K562 (cell line): ENCODE data around the gene SLC6A8. TPM values are rescaled to one million over a fixed set of nuclear protein-coding genes. Genes with fewer than 3 reads are reported as not detected.
A peak's percentile ranks its signal among the peaks of the same experiment; 100 is the strongest.
"Not testable (repeated sequence)": the region's sequence is repeated elsewhere in the genome, so short reads cannot be mapped to it uniquely, and the experiment has no call there.

Source experiments
- ATAC-seq: fragments of 200-7000 bp; cut with Tn5 transposase; 3 replicates; pipeline ENCODE4 v1.9.1; 2020; ENCODE audit warnings: moderate library complexity
- BruUV-seq: library from RNA; stranded (reverse); fragments of 400-500 nt; replicated peaks from 2 replicates; lab custom pipeline; 2021; lab: Mats Ljungman, UMichigan
- CTCF ChIA-PET: fragments of 300-600 bp; formaldehyde crosslinking; extraction: SDS; loops from one replicate; lab custom pipeline; 2021; ENCODE audit warnings: low intra/inter-chr PET ratio; lab: Yijun Ruan, JAX
- POLR2A ChIA-PET: fragments of 300-600, 350-650 bp; sonication (Branson Sonifier 250); formaldehyde crosslinking; extraction: SDS; loops from one replicate; lab custom pipeline; 2021; ENCODE audit warnings: antibody characterized with exemption, inconsistent platforms; lab: Yijun Ruan, JAX
- DNase-seq, 4 experiments: peaks; one replicate each; pipeline versions ENCODE4 v3.0.0 to v3.0.0-alpha.2; 2011 to 2018; ENCODE audit warnings: low spot score in 3 of 4, mixed read lengths in 3 of 4; ENCODE audit errors: extremely low read depth in 1 of 4
- FAIRE-seq: peaks from 2 replicates; lab custom pipeline; 2011; peaks lifted over from hg19 to GRCh38; lab: Jason Lieb, UNC
- H2AFZ ChIP-seq: 2 replicates; pipeline ENCODE4 v1.6.0; 2011; ENCODE audit warnings: low read depth, low read length, control low read depth, inconsistent platforms
- H3K27ac ChIP-seq: fragments of 200-600 bp; 3 replicates; pipeline ENCODE4 v1.8.0; 2011; ENCODE audit warnings: low read depth, mild to moderate bottlenecking, control low read depth, inconsistent platforms, low read length, moderate library complexity, mixed read lengths; ENCODE audit errors: extremely low read depth
- H3K27me3 ChIP-seq, 2 experiments: fragments of 300-600 bp in 1 of 2; 2 replicates in 1 of 2; 3 replicates in 1 of 2; pipeline versions ENCODE4 v1.6.0 to v1.8.0; 2011; ENCODE audit warnings: inconsistent platforms in 2 of 2, low read length in 2 of 2, mild to moderate bottlenecking in 1 of 2, mixed read lengths in 1 of 2, moderate library complexity in 1 of 2; ENCODE audit not compliant: control insufficient read depth in 2 of 2, insufficient read depth in 2 of 2
- H3K36me3 ChIP-seq: fragments of 300-600 bp; 3 replicates; pipeline ENCODE4 v1.8.0; 2011; ENCODE audit warnings: mild to moderate bottlenecking, low read length, inconsistent platforms; ENCODE audit not compliant: control insufficient read depth, insufficient read depth
- H3K4me1 ChIP-seq, 2 experiments: fragments of 200-600 bp in 1 of 2; replicated peaks in 1 of 2; 2 replicates in 1 of 2; 3 replicates in 1 of 2; pipeline versions ENCODE4 v1.5.1 to v1.8.0; 2011; ENCODE audit warnings: inconsistent platforms in 2 of 2, low read length in 2 of 2, mild to moderate bottlenecking in 1 of 2, mixed read lengths in 1 of 2, moderate library complexity in 1 of 2; ENCODE audit not compliant: control insufficient read depth in 2 of 2, insufficient read depth in 2 of 2
- H3K4me2 ChIP-seq: 2 replicates; pipeline ENCODE4 v1.6.1; 2011; ENCODE audit warnings: low read length, control low read depth, inconsistent platforms, mixed read lengths; ENCODE audit not compliant: insufficient read depth
- H3K4me3 ChIP-seq: fragments of 200-600 bp; sonication (generic), shearing (Covaris generic); 2 replicates; pipeline ENCODE4 v1.5.1; 2016; ENCODE audit warnings: control low read depth, inconsistent platforms
- H3K79me2 ChIP-seq: fragments of 200-600 bp; 3 replicates; pipeline ENCODE4 v1.8.0; 2011; ENCODE audit warnings: low read length, inconsistent platforms; ENCODE audit not compliant: control insufficient read depth, insufficient read depth
- H3K9ac ChIP-seq, 2 experiments: 2 replicates each; pipeline versions ENCODE4 v1.6.0 to v1.6.1; 2011; ENCODE audit warnings: low read depth in 2 of 2, low read length in 2 of 2, control low read depth in 1 of 2, inconsistent platforms in 1 of 2, mild to moderate bottlenecking in 1 of 2, mixed read lengths in 1 of 2; ENCODE audit not compliant: insufficient read depth in 1 of 2
- H3K9me1 ChIP-seq: one replicate; pipeline ENCODE4 v1.6.0; 2011; ENCODE audit warnings: inconsistent platforms, mild to moderate bottlenecking, low read length, moderate library complexity; ENCODE audit not compliant: control insufficient read depth, insufficient read depth
- H3K9me3 ChIP-seq: replicated peaks from 2 replicates; pipeline ENCODE4 v1.5.1; 2011; ENCODE audit warnings: low read depth, low read length, inconsistent platforms; ENCODE audit not compliant: control insufficient read depth, insufficient read depth
- H4K20me1 ChIP-seq: replicated peaks from 2 replicates; pipeline ENCODE4 v1.6.1; 2011; ENCODE audit warnings: low read length, inconsistent platforms, mixed read lengths; ENCODE audit not compliant: control insufficient read depth, insufficient read depth
- CTCF ChIP-seq, 3 experiments: IDR thresholded peaks in 2 of 3; conservative IDR thresholded peaks in 1 of 3; 2 replicates each; pipeline ENCODE4 v1.5.1; 2011 to 2012; ENCODE audit warnings: low read length in 3 of 3, mild to moderate bottlenecking in 3 of 3, control low read depth in 2 of 3, improper control_type of control experiment in 1 of 3, inconsistent platforms in 1 of 3, low read depth in 1 of 3, mixed read lengths in 1 of 3, moderate library complexity in 1 of 3; ENCODE audit not compliant: insufficient read depth in 2 of 3
- ZBTB33 ChIP-seq: sonication (generic); formaldehyde crosslinking; IDR thresholded peaks from 2 replicates; pipeline ENCODE4 v1.8.1; 2023; ENCODE audit warnings: mild to moderate bottlenecking, missing genetic modification reagents
- WGBS: fragments of 100-300 bp; shearing (Covaris generic); methylation state at CpG from one replicate; pipeline ENCODE4 v1.1.6; 2016; ENCODE audit warnings: low coverage, mixed read lengths; ENCODE audit not compliant: insufficient coverage; ENCODE audit errors: missing lambda C conversion rate; 5-methylcytosine and 5-hydroxymethylcytosine counted together
- in situ Hi-C: fragments of 300-500 bp; cut with MboI; formaldehyde crosslinking; loops from 4 replicates; pipeline ENCODE4 v1.15.0; 2018; ENCODE audit warnings: inconsistent platforms, mixed read lengths
- intact Hi-C: fragments of 100-400 bp; cut with micrococcal nuclease; formaldehyde crosslinking; loops from 2 replicates; pipeline ENCODE4 v1.14.2; 2022
- polyA plus RNA-seq, 8 experiments: library from polyadenylated mRNA; depleted of rRNA in 4 of 8; stranded (reverse) in 5 of 8; unstranded in 3 of 8; fragments of >200 nt; fragmentation: Nextera tagmentation in 2 of 8; fragmentation: Illumina TruSeq in 1 of 8; extraction: Ambion mirVana in 2 of 8; extraction: Trizol in 1 of 8; gene quantifications; 2 replicates each; pipeline versions ENCODE4 v1.2.1 to v1.2.3, GENCODE V29; 2011 to 2014; ENCODE audit warnings: inconsistent platforms in 1 of 8, missing spikeins in 1 of 8
- total RNA-seq, 7 experiments: library from RNA; depleted of rRNA in 6 of 7; stranded (reverse); fragments of >200 nt in 6 of 7; fragmentation: Illumina TruSeq in 2 of 7; extraction: Trizol in 2 of 7; gene quantifications; 2 replicates each; pipeline versions ENCODE4 v1.2.1 to v1.2.3, GENCODE V29; 2011 to 2021; ENCODE audit warnings: low replicate concordance in 1 of 7

The SLC6A8 gene
- total and polyA plus RNA-seq, 9 of the 15 experiments (the other 6 are each of a cell fraction or from before 2014, with no cell fraction given) = 0.68 to 144 (median 34.3) TPM

DNA sequence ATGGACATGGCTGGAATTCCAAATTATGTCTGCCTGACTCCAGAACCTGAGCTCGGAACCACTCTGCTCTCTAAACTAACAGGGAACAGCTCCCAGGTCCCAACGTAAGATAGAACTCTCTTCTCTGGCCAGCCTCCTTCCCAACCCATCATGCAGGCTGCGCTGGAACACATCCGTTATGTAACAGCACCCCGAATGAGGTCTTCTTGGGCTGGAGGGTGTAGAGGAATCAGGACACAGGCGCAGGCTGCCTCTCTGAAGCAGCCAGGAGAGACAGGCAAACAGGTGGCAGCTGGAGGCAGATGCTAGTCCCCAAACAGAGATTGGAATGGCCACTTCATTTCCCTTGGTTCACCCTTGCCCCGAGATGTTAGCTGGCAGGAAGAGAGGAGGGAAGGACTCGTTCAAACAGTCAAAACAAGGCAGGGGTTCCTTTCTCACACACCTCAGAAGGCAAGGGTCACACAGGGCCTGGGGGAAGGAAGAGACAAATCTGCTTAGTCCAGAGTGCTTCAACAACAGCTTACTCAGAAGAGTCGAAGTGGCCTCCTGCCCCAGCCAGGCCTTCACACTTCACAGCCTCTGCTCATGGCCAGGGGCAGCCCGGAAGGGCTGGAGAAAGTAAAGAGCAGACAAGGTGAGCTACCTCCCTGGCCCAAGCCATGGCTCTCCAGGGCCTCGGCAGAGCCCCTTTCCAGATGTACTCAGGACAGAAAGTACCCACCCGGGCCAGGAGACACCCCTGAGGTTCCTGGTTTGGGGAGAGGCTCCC, 17.1 kb downstream of the SLC6A8 start:
- FAIRE-seq, ATAC-seq, in situ Hi-C loops, H3K9ac ChIP-seq, H4K20me1 ChIP-seq, CTCF ChIA-PET, H3K79me2 ChIP-seq, BruUV-seq, intact Hi-C loops, H2AFZ ChIP-seq, DNase-seq, H3K9me3 ChIP-seq, H3K27me3 ChIP-seq, H3K9me1 ChIP-seq, H3K4me3 ChIP-seq, H3K4me2 ChIP-seq, H3K27ac ChIP-seq: not testable (repeated sequence)
- WGBS = 95% methylated on average over 6 of the region's 12 CpGs
- POLR2A ChIA-PET = interaction anchor here (0.8 kb wide), 1 partner anchor 246 kb away, joined by 3 read pairs; no protein-coding TSS in a partner anchor
- H3K4me1 ChIP-seq = peaks cover 3 to 10% of the 10 kb centered on the region in 2 experiments; a peak in 4 of 5 replicates
- H3K36me3 ChIP-seq = peaks cover 82% of the 10 kb centered on the region; the same call in 1 of the 3 replicates

GRCh38 chrX:153705403-153706060, 17.8 kb downstream of the SLC6A8 start:
- CTCF ChIA-PET, in situ Hi-C loops: not testable (repeated sequence)

More at GRCh38 chrX:153705403-153706060, 17.8 kb downstream of the SLC6A8 start:
- H3K79me2 ChIP-seq = not testable (repeated sequence)
- TF ChIP-seq ZBTB33 (CRISPR knock-in tag) (0 out of 2 replicates have a peak, but pooled peaks have one; percentile 10), CTCF (IDR thresholded peaks at IDR 0.05 in 2 of 3, conservative IDR thresholded peaks at IDR 0.05 in 1 of 3; ENCODE audit: insufficient read depth in 2 of 3, low read depth in 1 of 3, low read length in 3 of 3) (0 out of 6 replicates have a peak, but pooled peaks of 1 of the 3 experiments have one; percentile 6)
- TF ChIP-seq, all 486 proteins: peak for 2; not testable (repeated sequence) for 484
- H2AFZ ChIP-seq, H4K20me1 ChIP-seq, H3K27me3 ChIP-seq, H3K9me1 ChIP-seq, H3K9me3 ChIP-seq, FAIRE-seq, BruUV-seq, DNase-seq, H3K4me3 ChIP-seq, ATAC-seq, intact Hi-C loops, H3K9ac ChIP-seq, H3K27ac ChIP-seq, H3K4me2 ChIP-seq: not testable (repeated sequence)
- WGBS = 97% methylated on average over 10 of the region's 18 CpGs
- H3K4me1 ChIP-seq = peaks cover 3 to 13% of the 10 kb centered on the region in 2 experiments; a peak in 4 of 5 replicates
- POLR2A ChIA-PET = interaction anchor here (0.8 kb wide), 1 partner anchor 245 kb away, joined by 3 read pairs; no protein-coding TSS in a partner anchor
- H3K36me3 ChIP-seq = peaks cover 88% of the 10 kb centered on the region; the same call in 1 of the 3 replicates
